DMS114 treated with DMSO at 0.1 percent for 48 hours (cell line): ENCODE measurements around the gene TMEM255A.

Experiments
- DNase-seq: peaks from one replicate; lab custom pipeline; 2025; ENCODE audit not compliant: unreplicated experiment; lab: John Stamatoyannopoulos, UW

Gene TMEM255A

GRCh38 chrX:120271218-120271617, 40.0 kb downstream of the TMEM255A start:
- no peak for DNase-seq

- no peak for DNase-seq
These were observed 40.7 kb downstream of the TMEM255A start for GRCh38 chrX:120270567-120270966.

- DNase-seq: no peak
These were observed 41.8 kb downstream of the TMEM255A start for GRCh38 chrX:120269373-120270035.

- DNase-seq: no peak
These were observed 46.9 kb downstream of the TMEM255A start for GRCh38 chrX:120264341-120264740.

- DNase-seq: no peak
These were observed 48.2 kb downstream of the TMEM255A start for GRCh38 chrX:120262859-120263708.

- DNase-seq: no peak
These were observed 50.9 kb downstream of the TMEM255A start for GRCh38 chrX:120260369-120260768.

GRCh38 chrX:120253784-120254183, 57.5 kb downstream of the TMEM255A start:
- no peak for DNase-seq

GRCh38 chrX:120251471-120252011, 59.7 kb downstream of the TMEM255A start:
- no peak for DNase-seq

- DNase-seq: peak; percentile 89
These were observed 60.6 kb downstream of the TMEM255A start, which contains the start of gene ZBTB33 for GRCh38 chrX:120250522-120251271. Gene ZBTB33, plus strand, starts transcription at chrX:120250812. Its CDS starts 2,604 bp downstream, at chrX:120253416.

- DNase-seq: peak; percentile 4
These were observed 66.3 kb downstream of the TMEM255A start for GRCh38 chrX:120244735-120245498.

GRCh38 chrX:120244395-120244734, 66.9 kb downstream of the TMEM255A start:
- DNase-seq: no peak

GRCh38 chrX:120242813-120243212, 68.4 kb downstream of the TMEM255A start:
- no peak for DNase-seq

GRCh38 chrX:120238933-120239332, 72.3 kb downstream of the TMEM255A start:
- DNase-seq: no peak

GRCh38 chrX:120236687-120237479, 74.4 kb downstream of the TMEM255A start:
- DNase-seq: no peak

- DNase-seq: no peak
These were observed 76.0 kb downstream of the TMEM255A start for GRCh38 chrX:120235284-120235683.

GRCh38 chrX:120228187-120228908, 82.9 kb downstream of the TMEM255A start:
- no peak for DNase-seq

GRCh38 chrX:120224388-120224787, 86.9 kb downstream of the TMEM255A start:
- no peak for DNase-seq

- DNase-seq: no peak
These were observed 87.9 kb downstream of the TMEM255A start for GRCh38 chrX:120223374-120223773.
